D721Med (cell line): ENCODE data around the gene SYNPO2L.

Source experiments
- DNase-seq: peaks from one replicate; pipeline ENCODE4 v3.0.0; 2011; ENCODE audit warnings: low spot score; ENCODE audit not compliant: insufficient read length
- FAIRE-seq: peaks from 2 replicates; lab custom pipeline; 2011; peaks lifted over from hg19 to GRCh38; lab: Jason Lieb, UNC
- TF ChIP-seq, protein P1 (sequence below): IDR thresholded peaks from 2 replicates; pipeline ENCODE4 v1.5.1; 2012; ENCODE audit warnings: mild to moderate bottlenecking, control low read depth; ENCODE audit not compliant: insufficient read depth; ENCODE audit errors: missing control alignments

Gene SYNPO2L

DNA sequence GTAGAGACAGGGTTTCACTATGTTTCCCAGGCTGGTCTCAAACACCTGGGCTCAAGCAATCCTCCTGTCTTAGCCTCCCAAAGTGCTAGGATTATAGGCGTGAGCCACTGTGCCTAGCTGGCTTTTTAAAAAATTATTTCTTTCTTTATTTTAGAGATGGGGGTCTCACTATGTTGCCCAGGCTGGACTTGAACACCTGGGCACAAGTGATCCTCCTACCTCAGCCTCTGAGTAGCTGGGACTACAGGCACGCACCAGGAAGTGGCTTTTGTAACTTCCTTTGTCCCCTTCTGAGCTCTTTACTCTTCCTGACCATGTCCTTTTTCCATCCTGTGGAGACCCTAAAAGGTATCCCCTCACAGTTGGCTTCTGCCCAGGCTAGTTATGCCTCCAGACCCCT, 12.5 kb downstream of the SYNPO2L start:
- no peak for FAIRE-seq
- no peak for DNase-seq
- TF ChIP-seq, protein P1, sequence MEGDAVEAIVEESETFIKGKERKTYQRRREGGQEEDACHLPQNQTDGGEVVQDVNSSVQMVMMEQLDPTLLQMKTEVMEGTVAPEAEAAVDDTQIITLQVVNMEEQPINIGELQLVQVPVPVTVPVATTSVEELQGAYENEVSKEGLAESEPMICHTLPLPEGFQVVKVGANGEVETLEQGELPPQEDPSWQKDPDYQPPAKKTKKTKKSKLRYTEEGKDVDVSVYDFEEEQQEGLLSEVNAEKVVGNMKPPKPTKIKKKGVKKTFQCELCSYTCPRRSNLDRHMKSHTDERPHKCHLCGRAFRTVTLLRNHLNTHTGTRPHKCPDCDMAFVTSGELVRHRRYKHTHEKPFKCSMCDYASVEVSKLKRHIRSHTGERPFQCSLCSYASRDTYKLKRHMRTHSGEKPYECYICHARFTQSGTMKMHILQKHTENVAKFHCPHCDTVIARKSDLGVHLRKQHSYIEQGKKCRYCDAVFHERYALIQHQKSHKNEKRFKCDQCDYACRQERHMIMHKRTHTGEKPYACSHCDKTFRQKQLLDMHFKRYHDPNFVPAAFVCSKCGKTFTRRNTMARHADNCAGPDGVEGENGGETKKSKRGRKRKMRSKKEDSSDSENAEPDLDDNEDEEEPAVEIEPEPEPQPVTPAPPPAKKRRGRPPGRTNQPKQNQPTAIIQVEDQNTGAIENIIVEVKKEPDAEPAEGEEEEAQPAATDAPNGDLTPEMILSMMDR: no peak

DNA sequence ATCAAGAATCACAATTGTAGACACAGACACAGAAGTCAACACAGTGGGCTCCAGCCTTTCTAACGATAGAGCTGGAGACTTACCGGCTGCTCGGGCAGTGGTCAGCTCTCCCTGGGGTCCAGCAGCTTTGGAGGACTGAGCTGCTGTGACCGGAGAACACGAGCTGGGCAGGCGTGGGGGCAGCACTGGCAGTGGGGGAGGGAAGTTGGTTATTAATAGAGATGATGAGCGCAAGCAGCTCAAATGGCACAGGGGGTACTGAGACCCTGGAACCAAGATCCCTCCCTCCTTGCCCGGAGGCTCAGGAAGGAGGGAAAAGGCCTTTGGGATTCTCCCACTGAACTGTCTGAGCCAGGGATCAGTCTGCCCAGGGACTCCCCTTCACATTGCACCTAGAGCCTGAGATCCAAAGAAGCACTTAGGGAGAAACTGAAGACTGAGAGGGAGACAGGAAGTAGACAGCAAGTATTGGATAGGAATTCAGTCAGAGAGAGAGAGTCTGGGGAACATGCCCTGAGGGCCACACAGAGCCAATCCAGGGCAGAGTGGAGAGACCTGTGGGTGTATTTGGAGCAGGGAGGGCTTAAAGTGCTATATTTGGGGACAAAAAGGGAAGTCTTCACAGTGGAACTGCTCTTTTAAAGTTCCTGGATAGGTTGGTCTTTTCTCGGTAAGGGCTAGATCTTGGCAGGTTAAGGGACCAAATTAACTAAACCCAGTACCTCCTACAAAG, 14.3 kb downstream of the SYNPO2L start, which contains the start of gene MYOZ1:
TSS of gene MYOZ1 (minus strand) at position 147 of the 733 bp plus-strand sequence. CDS start 1,457 bp downstream, outside the sequence.
- TF ChIP-seq, protein P1: no peak
- FAIRE-seq (no peak), DNase-seq (no peak)

DNA sequence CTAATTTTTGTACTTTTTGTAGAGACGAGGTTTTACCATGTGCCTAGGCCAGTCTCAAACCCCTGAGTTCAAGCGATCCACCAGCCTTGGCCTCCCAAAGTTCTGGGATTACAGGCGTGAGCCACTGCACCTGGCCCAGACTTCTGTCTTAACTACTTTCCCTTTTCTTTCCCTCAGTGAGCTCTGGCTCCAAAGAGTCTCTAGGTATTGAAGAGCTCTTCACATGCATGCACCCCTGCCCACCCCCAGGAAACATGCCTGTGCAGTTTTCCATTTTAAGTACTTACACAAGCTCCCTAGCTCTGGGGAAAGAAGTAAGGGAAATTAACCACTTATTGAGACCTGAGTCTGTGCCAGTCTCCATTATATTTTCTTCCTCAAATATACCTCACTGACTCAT, 16.5 kb downstream of the SYNPO2L start:
- TF ChIP-seq, protein P1: no peak
- no peak for DNase-seq
- no peak for FAIRE-seq

DNA sequence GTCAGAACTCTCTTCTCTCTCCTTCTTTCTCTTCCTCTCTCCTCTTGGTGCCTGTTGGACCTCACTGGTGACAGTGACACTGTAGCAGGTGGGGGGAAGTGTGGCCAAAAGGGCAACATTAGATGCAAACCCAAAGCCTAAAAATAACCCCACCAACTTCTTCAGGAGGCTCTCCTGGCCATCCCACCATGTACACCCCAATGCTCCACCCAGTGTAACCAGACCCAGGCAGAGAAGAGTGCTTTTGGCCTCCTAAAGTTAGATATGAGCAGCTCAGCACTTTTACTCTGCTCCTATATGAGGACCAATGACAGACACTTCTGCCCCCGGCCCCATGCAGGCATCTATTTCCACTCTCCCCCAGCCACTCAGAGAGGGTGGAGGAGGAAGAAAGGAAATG, 20.0 kb downstream of the SYNPO2L start:
- DNase-seq (no peak), FAIRE-seq (no peak)
- TF ChIP-seq, protein P1: no peak

GRCh38 chr10:73634421-73634820, 21.4 kb downstream of the SYNPO2L start:
- TF ChIP-seq, protein P1: no peak
- no peak for DNase-seq
- FAIRE-seq: no peak

DNA sequence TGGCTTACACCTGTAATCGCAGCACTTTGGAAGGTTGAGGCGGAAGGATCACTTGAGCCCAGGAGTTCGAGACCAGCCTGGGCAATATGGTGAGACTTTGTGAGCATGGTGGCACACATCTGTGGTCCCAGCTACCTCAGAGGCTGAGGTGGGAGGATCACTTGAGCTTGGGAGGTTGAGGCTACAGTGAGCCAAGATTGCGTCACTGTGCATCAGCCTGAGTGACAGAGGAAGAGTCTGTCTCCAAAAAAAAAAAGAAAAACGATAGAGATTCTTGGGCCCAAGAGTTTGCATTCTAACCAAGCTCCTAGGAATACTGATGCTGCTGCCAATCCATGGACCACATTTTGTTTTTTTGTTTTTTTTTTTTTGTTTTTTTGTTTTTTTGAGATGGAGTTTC, 26.7 kb downstream of the SYNPO2L start:
- no peak for DNase-seq
- TF ChIP-seq, protein P1: no peak

GRCh38 chr10:73628405-73628804, 27.4 kb downstream of the SYNPO2L start:
- FAIRE-seq (no peak), DNase-seq (no peak)
- TF ChIP-seq, protein P1: no peak

More for the DNA sequence above, 26.7 kb downstream of the SYNPO2L start:
- no peak for FAIRE-seq
